ENCODE data around the gene AMER1.
"Not testable (repeated sequence)": the region's sequence is repeated elsewhere in the genome, so short reads cannot be mapped to it uniquely, and the experiment has no call there.

AMER1 gene

DNA sequence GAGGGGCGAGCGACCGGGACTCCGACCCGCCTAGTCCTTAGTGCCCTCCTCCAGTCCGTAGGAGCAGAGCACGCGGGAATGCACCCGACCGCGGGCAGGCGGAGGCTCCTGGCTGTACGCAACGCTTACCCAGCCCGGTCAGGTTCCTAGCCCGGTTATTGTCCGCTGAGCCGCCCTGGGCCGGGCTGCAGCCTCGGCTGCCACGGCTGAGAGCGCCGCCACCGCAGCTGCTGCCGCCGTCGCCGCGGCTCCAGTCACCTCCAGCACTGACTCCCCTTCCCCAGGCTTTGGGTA lies at the start of gene AMER1:
TSS of gene AMER1 (minus strand) at position 268 of the 294 bp plus-strand sequence. CDS start 12,422 bp downstream, outside the sequence.
- TF ChIP-seq, protein P1, sequence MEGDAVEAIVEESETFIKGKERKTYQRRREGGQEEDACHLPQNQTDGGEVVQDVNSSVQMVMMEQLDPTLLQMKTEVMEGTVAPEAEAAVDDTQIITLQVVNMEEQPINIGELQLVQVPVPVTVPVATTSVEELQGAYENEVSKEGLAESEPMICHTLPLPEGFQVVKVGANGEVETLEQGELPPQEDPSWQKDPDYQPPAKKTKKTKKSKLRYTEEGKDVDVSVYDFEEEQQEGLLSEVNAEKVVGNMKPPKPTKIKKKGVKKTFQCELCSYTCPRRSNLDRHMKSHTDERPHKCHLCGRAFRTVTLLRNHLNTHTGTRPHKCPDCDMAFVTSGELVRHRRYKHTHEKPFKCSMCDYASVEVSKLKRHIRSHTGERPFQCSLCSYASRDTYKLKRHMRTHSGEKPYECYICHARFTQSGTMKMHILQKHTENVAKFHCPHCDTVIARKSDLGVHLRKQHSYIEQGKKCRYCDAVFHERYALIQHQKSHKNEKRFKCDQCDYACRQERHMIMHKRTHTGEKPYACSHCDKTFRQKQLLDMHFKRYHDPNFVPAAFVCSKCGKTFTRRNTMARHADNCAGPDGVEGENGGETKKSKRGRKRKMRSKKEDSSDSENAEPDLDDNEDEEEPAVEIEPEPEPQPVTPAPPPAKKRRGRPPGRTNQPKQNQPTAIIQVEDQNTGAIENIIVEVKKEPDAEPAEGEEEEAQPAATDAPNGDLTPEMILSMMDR (IDR thresholded peaks at IDR 0.05; ENCODE audit: low read depth, low read length, missing control alignments): no peak
- in situ Hi-C loops (cut with HindIII; ENCODE audit: low sequenced_read_pairs): no loop called here
- DNase-seq (ENCODE audit: low read depth): no peak
- peak within 1 kb of the TSS; percentile 55 for H3K4me3 ChIP-seq (ENCODE audit: low read depth, low read length)

DNA sequence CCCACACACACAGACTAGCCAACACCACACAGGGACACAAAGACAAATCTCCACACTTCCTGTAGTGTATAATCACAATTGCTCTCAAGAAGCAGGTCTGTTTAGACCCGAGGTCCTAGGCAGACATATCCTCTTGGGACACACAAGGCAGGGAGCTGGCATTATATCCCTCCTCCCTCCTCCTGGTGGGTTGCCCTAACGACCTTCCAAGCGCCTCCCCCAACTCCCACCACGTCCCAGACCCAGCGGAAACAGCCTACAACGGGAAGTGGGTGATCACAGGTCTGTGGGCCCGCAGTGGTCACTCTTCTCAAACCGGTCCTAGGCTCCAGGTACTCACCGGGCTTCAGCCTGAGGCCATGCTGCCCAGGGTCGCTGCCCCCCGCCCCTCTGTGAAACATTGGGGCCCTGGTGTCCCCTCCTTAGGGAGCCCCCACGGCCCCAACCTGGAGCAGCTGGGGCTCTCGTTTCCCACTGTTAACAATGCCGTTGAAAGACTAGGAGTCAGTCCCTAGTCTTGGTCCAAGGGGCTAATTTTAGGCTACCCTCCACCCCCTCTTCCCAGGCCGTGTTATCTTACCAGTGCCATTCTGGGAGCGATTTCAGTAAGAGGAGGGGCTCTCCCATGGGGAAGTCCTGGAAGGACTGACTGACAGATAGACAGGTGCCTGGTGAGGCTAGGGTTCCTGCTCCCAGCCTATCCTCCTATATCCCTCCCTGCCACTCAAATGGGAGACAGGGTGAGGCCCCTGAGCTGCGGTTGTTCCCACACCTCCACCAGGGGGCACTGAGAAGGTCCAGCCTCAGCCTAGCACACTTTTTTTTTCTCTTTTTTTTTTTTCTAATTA lies 24.8 kb upstream of the AMER1 start, which contains the start of gene ASB12:
TSS of gene ASB12 (minus strand) at position 485 of the 848 bp plus-strand sequence. CDS start 4,957 bp downstream, outside the sequence.
- no peak for DNase-seq (ENCODE audit: low read depth)
- TF ChIP-seq, protein P1 (IDR thresholded peaks at IDR 0.05; ENCODE audit: low read depth, low read length, missing control alignments): no peak
- no peak within 1 kb of the TSS for H3K4me3 ChIP-seq (ENCODE audit: low read depth, low read length)
- in situ Hi-C loops (cut with HindIII; ENCODE audit: low sequenced_read_pairs): no loop called here

DNA sequence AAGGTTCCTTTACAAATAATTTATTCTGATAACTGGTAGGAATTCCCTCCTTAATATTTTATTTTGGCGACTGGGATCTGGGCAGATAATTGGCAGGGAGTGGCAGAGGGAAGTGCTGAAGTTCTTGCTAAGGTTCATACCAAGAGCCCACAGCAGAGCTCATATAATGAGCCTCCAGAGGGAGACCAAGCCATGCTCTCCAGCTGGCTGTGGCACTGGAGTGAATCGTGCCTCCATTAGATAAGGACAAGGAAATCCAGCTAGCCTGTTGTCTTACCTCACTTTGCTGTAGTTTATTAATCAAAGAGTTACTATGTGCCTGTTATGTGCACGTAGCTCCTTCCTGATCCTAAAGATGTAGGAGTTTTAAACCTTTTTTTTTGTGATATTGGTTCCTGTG lies 23.6 kb upstream of the AMER1 start:
- H3K4me3 ChIP-seq (ENCODE audit: low read depth, low read length): no peak overlapping the region
- DNase-seq (ENCODE audit: low read depth): no peak
- in situ Hi-C loops (cut with HindIII; ENCODE audit: low sequenced_read_pairs): no loop called here
- TF ChIP-seq, protein P1 (IDR thresholded peaks at IDR 0.05; ENCODE audit: low read depth, low read length, missing control alignments): no peak

- in situ Hi-C loops (cut with HindIII; ENCODE audit: low sequenced_read_pairs): no loop called here
- H3K4me3 ChIP-seq (ENCODE audit: low read depth, low read length): no peak overlapping the region
- TF ChIP-seq, protein P1 (IDR thresholded peaks at IDR 0.05; ENCODE audit: low read depth, low read length, missing control alignments): no peak
- DNase-seq (ENCODE audit: low read depth): no peak
These were observed 12.5 kb upstream of the AMER1 start for GRCh38 chrX:64218023-64218422.

- in situ Hi-C loops (cut with HindIII; ENCODE audit: low sequenced_read_pairs); H3K4me3 ChIP-seq (ENCODE audit: low read depth, low read length); DNase-seq (ENCODE audit: low read depth): not testable (repeated sequence)
These were observed 8.5 kb upstream of the AMER1 start for GRCh38 chrX:64213989-64214388.

DNA sequence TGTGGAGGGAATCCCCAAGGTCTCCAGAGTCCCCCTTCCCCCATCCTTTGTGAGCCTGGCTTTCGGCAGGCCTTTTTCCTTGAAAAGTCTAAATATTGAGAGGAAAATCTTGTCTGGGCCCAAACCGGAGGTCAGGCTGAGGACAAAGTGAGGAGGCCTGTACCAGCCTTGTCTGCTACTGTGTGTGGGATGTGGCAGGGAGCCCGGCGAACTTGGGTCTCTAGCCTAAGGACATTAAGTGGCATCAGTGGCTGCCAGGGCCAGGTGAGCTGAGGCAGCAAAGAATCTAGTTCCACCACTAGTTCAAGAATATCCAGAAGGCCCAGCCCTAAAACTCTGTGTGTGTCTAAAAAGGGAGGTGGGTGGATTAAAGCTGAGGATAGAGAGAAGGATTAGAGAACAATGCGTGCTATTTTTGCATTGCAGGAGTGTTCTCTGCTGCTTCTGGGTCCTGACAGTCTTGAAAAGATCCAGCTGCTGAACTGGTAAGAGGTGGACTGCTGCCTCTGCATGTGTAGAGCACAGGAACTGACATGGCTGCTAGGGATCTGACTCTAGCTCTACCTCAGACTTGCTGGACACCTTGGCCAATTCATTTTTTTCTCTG lies 1.2 kb upstream of the AMER1 start:
- in situ Hi-C loops (cut with HindIII; ENCODE audit: low sequenced_read_pairs): no loop called here
- TF ChIP-seq, protein P1 (IDR thresholded peaks at IDR 0.05; ENCODE audit: low read depth, low read length, missing control alignments): no peak
- no peak for DNase-seq (ENCODE audit: low read depth)
- peak overlapping the region; percentile 55 for H3K4me3 ChIP-seq (ENCODE audit: low read depth, low read length)
